Stimulated activated effector memory CD8-positive, alpha-beta T cell treated with anti-CD3 and anti-CD28 coated beads, Interleukin-12 subunit alpha, Interleukin-12 subunit beta, amount 100 ng/mL, for 72 hours (primary cell): ENCODE results near the gene INTS15.
A peak's percentile ranks its signal among the peaks of the same experiment; 100 is the strongest.

Experiments used
- ATAC-seq: fragments of 150-1000 bp; cut with Tn5 transposase; 2 replicates; pipeline ENCODE4 v1.10.0; 2021
- DNase-seq, 2 donors: peaks; one replicate each; pipeline ENCODE4 v3.0.0; 2021 to 2022; ENCODE audit warnings: low spot score in 2 of 2
- H3K27ac Mint-ChIP-seq: one replicate; pipeline ENCODE4 v1.8.0; 2022; ENCODE audit warnings: mild to moderate bottlenecking, mixed read lengths
- H3K36me3 Mint-ChIP-seq: one replicate; pipeline ENCODE4 v1.8.0; 2022; ENCODE audit warnings: mild to moderate bottlenecking, mixed read lengths
- H3K4me1 Mint-ChIP-seq: one replicate; pipeline ENCODE4 v1.8.0; 2022; ENCODE audit warnings: mixed read lengths
- H3K4me3 Mint-ChIP-seq: one replicate; pipeline ENCODE4 v1.8.0; 2022; ENCODE audit warnings: mild to moderate bottlenecking, mixed read lengths
- H3K9me3 Mint-ChIP-seq: one replicate; pipeline ENCODE4 v1.8.0; 2022; ENCODE audit warnings: mixed read lengths

The INTS15 gene

GRCh38 chr7:6642239-6642839 is 52.5 kb downstream of the INTS15 start:
- peak overlapping the region; percentile 78 for H3K27ac Mint-ChIP-seq
- DNase-seq (no peak), ATAC-seq (no peak)
- peaks cover 61% of the 10 kb centered on the region for H3K36me3 Mint-ChIP-seq
- peaks cover 36% of the 10 kb centered on the region for H3K4me1 Mint-ChIP-seq
- H3K9me3 Mint-ChIP-seq = no peaks in the 10 kb centered on the region
- H3K4me3 Mint-ChIP-seq = no peak overlapping the region

- no peaks in the 10 kb centered on the region for H3K9me3 Mint-ChIP-seq
- peak overlapping the region; percentile 78 for H3K27ac Mint-ChIP-seq
- no peak for DNase-seq
- no peak for ATAC-seq
- peaks cover 31% of the 10 kb centered on the region for H3K4me1 Mint-ChIP-seq
- peaks cover 64% of the 10 kb centered on the region for H3K36me3 Mint-ChIP-seq
- H3K4me3 Mint-ChIP-seq = no peak overlapping the region
These were observed 53.2 kb downstream of the INTS15 start for GRCh38 chr7:6642861-6643640.

GRCh38 chr7:6643915-6644625 is 54.2 kb downstream of the INTS15 start:
- H3K9me3 Mint-ChIP-seq = no peaks in the 10 kb centered on the region
- H3K27ac Mint-ChIP-seq = no peak overlapping the region
- no peak for DNase-seq
- no peak for ATAC-seq
- peaks cover 21% of the 10 kb centered on the region for H3K4me1 Mint-ChIP-seq
- H3K36me3 Mint-ChIP-seq = peaks cover 58% of the 10 kb centered on the region
- H3K4me3 Mint-ChIP-seq = no peak overlapping the region

DNA sequence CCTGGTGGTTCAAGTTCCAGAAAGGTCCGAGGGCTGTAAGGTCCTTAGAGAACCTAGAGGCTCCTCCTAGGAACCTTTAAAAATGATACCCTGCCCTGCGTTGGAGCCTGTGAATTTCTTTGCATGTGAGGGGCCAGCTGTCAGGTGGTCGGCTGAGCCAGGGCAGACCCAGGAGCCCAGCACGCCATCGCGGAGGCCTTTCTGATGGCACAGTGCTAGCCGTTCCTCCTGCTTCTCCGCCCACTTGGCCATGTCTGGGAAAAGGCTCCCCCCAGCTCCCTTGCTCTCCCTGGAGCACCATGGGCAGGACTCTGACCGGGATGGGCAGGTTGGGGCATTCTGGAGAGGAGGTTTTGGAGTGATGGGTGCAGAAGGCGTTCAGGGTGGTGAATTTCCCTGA is 54.9 kb downstream of the INTS15 start:
- H3K36me3 Mint-ChIP-seq = peaks cover 58% of the 10 kb centered on the region

DNA sequence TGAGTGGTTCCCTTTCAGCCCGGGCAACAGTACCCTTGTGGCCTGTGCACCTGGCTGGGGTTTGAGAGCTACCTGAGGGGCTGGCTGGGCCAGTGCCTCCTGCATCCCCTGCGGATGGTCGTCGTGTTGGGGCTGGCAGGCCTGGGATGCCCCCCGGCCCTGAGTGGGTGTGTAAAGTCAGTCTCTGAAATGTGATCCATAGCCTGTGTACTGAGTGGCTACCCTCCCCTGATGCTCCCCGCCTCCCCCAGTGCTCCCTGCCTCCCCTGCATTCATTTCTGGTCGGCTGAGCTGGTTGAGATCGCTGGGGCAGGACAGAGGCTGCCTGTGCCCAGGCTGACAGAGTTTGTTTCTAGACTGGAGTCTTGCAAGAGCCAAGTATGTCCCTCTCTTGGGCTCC is 56.6 kb downstream of the INTS15 start:
- Mint-ChIP-seq H3K36me3 (peaks cover 64% of the 10 kb centered on the region), H3K4me3 (no peak overlapping the region), H3K27ac (peak overlapping the region; percentile 26), H3K4me1 (peaks cover 6% of the 10 kb centered on the region), H3K9me3 (no peaks in the 10 kb centered on the region)
- no peak for DNase-seq
- no peak for ATAC-seq

More for the DNA sequence above, 54.9 kb downstream of the INTS15 start:
- ATAC-seq (no peak), DNase-seq (no peak)
- peak overlapping the region; percentile 20 for H3K27ac Mint-ChIP-seq
- peaks cover 14% of the 10 kb centered on the region for H3K4me1 Mint-ChIP-seq
- no peaks in the 10 kb centered on the region for H3K9me3 Mint-ChIP-seq
- H3K4me3 Mint-ChIP-seq = no peak overlapping the region

- H3K9me3 Mint-ChIP-seq = no peaks in the 10 kb centered on the region
- no peak overlapping the region for H3K4me3 Mint-ChIP-seq
- peak overlapping the region; percentile 26 for H3K27ac Mint-ChIP-seq
- no peaks in the 10 kb centered on the region for H3K4me1 Mint-ChIP-seq
- DNase-seq (no peak), ATAC-seq (no peak)
- peaks cover 64% of the 10 kb centered on the region for H3K36me3 Mint-ChIP-seq
These were observed 57.3 kb downstream of the INTS15 start for GRCh38 chr7:6647080-6647479.

GRCh38 chr7:6647541-6647940 is 57.7 kb downstream of the INTS15 start:
- H3K36me3 Mint-ChIP-seq = peaks cover 63% of the 10 kb centered on the region
- peak overlapping the region; percentile 26 for H3K27ac Mint-ChIP-seq
- no peak overlapping the region for H3K4me3 Mint-ChIP-seq
- no peaks in the 10 kb centered on the region for H3K9me3 Mint-ChIP-seq
- ATAC-seq = peak; percentile 24
- no peak for DNase-seq
- no peaks in the 10 kb centered on the region for H3K4me1 Mint-ChIP-seq

GRCh38 chr7:6648066-6648814 is 58.4 kb downstream of the INTS15 start:
- H3K36me3 Mint-ChIP-seq = peaks cover 61% of the 10 kb centered on the region
- no peak overlapping the region for H3K4me3 Mint-ChIP-seq
- H3K27ac Mint-ChIP-seq = no peak overlapping the region
- H3K9me3 Mint-ChIP-seq = no peaks in the 10 kb centered on the region
- ATAC-seq (no peak), DNase-seq (no peak)
- no peaks in the 10 kb centered on the region for H3K4me1 Mint-ChIP-seq

DNA sequence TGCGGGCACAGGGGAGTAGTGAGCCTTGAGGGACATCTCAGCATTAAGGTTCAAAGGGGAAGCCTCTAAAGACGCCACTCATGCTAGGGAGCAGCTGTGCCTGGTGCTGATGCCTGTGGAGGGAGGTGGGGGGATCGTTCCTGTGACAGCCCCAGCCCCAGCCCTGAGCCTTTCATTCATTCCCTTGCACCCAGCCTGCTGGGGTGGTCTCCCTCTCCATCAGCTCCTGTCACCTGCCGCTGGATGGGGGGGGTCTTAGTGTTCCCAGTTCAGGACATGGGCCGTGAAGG is 58.9 kb downstream of the INTS15 start:
- DNase-seq (no peak), ATAC-seq (no peak)
- Mint-ChIP-seq H3K4me1 (no peaks in the 10 kb centered on the region), H3K9me3 (no peaks in the 10 kb centered on the region), H3K27ac (peak overlapping the region; percentile 17), H3K4me3 (no peak overlapping the region), H3K36me3 (peaks cover 57% of the 10 kb centered on the region)

- Mint-ChIP-seq H3K9me3 (no peaks in the 10 kb centered on the region), H3K27ac (peak overlapping the region; percentile 17), H3K4me3 (no peak overlapping the region), H3K36me3 (peaks cover 53% of the 10 kb centered on the region), H3K4me1 (no peaks in the 10 kb centered on the region)
- no peak for ATAC-seq
- DNase-seq = no peak
These were observed 59.6 kb downstream of the INTS15 start for GRCh38 chr7:6649241-6649961.

GRCh38 chr7:6650086-6650485 is 60.3 kb downstream of the INTS15 start:
- H3K4me3 Mint-ChIP-seq = no peak overlapping the region
- DNase-seq (no peak), ATAC-seq (no peak)
- no peak overlapping the region for H3K27ac Mint-ChIP-seq
- peaks cover 52% of the 10 kb centered on the region for H3K36me3 Mint-ChIP-seq
- no peaks in the 10 kb centered on the region for H3K9me3 Mint-ChIP-seq
- H3K4me1 Mint-ChIP-seq = no peaks in the 10 kb centered on the region

GRCh38 chr7:6650521-6651011 is 60.7 kb downstream of the INTS15 start:
- DNase-seq (no peak), ATAC-seq (no peak)
- Mint-ChIP-seq H3K27ac (no peak overlapping the region), H3K9me3 (no peaks in the 10 kb centered on the region), H3K4me3 (no peak overlapping the region), H3K36me3 (peaks cover 52% of the 10 kb centered on the region), H3K4me1 (no peaks in the 10 kb centered on the region)

- ATAC-seq (no peak), DNase-seq (no peak)
- no peak overlapping the region for H3K4me3 Mint-ChIP-seq
- H3K27ac Mint-ChIP-seq = no peak overlapping the region
- H3K4me1 Mint-ChIP-seq = no peaks in the 10 kb centered on the region
- peaks cover 44% of the 10 kb centered on the region for H3K36me3 Mint-ChIP-seq
- H3K9me3 Mint-ChIP-seq = no peaks in the 10 kb centered on the region
These were observed 62.1 kb downstream of the INTS15 start for GRCh38 chr7:6651851-6652445.

DNA sequence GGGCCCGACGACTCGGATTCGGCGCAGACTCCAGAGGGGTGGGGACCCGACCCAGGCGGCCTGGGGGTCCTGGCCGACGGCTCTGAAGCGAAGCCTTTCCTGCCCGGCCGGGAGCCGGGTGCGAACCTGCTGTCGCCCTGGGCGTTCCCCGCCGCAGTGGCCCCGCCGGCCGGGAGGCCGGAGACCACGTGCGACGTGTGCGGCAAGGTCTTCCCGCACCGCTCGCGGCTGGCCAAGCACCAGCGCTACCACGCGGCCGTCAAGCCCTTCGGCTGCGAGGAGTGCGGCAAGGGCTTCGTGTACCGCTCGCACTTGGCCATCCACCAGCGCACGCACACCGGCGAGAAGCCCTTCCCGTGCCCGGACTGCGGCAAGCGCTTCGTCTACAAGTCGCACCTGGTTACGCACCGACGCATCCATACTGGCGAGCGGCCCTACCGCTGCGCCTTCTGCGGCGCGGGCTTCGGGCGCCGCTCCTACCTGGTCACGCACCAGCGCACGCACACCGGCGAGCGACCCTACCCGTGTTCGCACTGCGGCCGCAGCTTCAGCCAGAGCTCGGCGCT is 62.7 kb downstream of the INTS15 start:
- H3K4me1 Mint-ChIP-seq = no peaks in the 10 kb centered on the region
- no peak overlapping the region for H3K4me3 Mint-ChIP-seq
- ATAC-seq (no peak), DNase-seq (no peak)
- H3K27ac Mint-ChIP-seq = no peak overlapping the region
- peaks cover 38% of the 10 kb centered on the region for H3K36me3 Mint-ChIP-seq
- H3K9me3 Mint-ChIP-seq = no peaks in the 10 kb centered on the region
